ENCODE data around the gene SAG.

GRCh38 chr2:233369462-233369861, 61.8 kb downstream of the SAG start:
- TF ChIP-seq CTCF (IDR thresholded peaks at IDR 0.05) (no peak), ZFX (IDR thresholded peaks at IDR 0.05; ENCODE audit: borderline replicate concordance) (no peak)

Measured in 22Rv1 (cell line).